ENCODE data around the gene KLF15.

KLF15 gene

DNA sequence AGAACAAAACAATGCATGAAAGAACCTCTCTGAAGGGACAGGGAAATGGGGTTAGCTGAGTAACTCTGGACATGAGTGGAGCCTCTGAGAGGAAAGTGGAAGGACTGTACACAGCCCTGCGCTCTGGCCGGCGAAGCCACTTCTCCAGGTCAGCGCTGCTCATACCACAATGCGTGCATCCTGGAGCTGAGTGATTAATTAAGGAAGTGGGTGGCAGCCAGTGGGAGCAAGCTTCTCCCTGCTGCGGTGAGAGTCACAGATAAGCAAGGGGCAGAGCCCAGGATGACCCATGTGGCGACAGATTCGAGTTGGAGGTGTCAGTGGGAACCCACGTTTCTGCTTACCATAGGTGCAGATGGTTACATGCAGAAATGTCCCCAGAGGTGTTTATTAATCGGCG is 48.0 kb downstream of the KLF15 start:
- H3K27me3 ChIP-seq (ENCODE audit: insufficient read depth, low read depth, severe bottlenecking) = no peaks in the 10 kb centered on the region

GRCh38 chr3:126308394-126309125 is 48.6 kb downstream of the KLF15 start:
- no peaks in the 10 kb centered on the region for H3K36me3 ChIP-seq
- no peak overlapping the region for H3K27ac ChIP-seq
- DNase-seq = no peak
- no peak for TF ChIP-seq CTCF (IDR thresholded peaks at IDR 0.05; ENCODE audit: low read depth, low read length)
- H3K4me3 ChIP-seq (ENCODE audit: low read depth, low read length) = no peak overlapping the region
- H3K27me3 ChIP-seq (ENCODE audit: insufficient read depth, low read depth, severe bottlenecking) = no peaks in the 10 kb centered on the region
- H3K9me3 ChIP-seq (ENCODE audit: severe bottlenecking) = peaks cover 15% of the 10 kb centered on the region

More for the DNA sequence above, 48.0 kb downstream of the KLF15 start:
- no peak overlapping the region for H3K4me3 ChIP-seq (ENCODE audit: low read depth, low read length)
- H3K27ac ChIP-seq = no peak overlapping the region
- no peak for TF ChIP-seq CTCF (IDR thresholded peaks at IDR 0.05; ENCODE audit: low read depth, low read length)
- H3K36me3 ChIP-seq = no peaks in the 10 kb centered on the region
- DNase-seq = no peak
- H3K9me3 ChIP-seq (ENCODE audit: severe bottlenecking) = peaks cover 15% of the 10 kb centered on the region

- DNase-seq = no peak
- H3K4me3 ChIP-seq (ENCODE audit: low read depth, low read length) = no peak overlapping the region
- H3K27ac ChIP-seq = no peak overlapping the region
- no peak for TF ChIP-seq CTCF (IDR thresholded peaks at IDR 0.05; ENCODE audit: low read depth, low read length)
- peaks cover 17% of the 10 kb centered on the region for H3K9me3 ChIP-seq (ENCODE audit: severe bottlenecking)
- no peaks in the 10 kb centered on the region for H3K27me3 ChIP-seq (ENCODE audit: insufficient read depth, low read depth, severe bottlenecking)
- H3K36me3 ChIP-seq = no peaks in the 10 kb centered on the region
Measured at GRCh38 chr3:126307591-126308393, 49.4 kb downstream of the KLF15 start.

- Histone ChIP-seq H3K36me3 (no peaks in the 10 kb centered on the region), H3K4me3 (ENCODE audit: low read depth, low read length) (no peak overlapping the region), H3K27ac (no peak overlapping the region), H3K9me3 (ENCODE audit: severe bottlenecking) (peaks cover 20% of the 10 kb centered on the region), H3K27me3 (ENCODE audit: insufficient read depth, low read depth, severe bottlenecking) (no peaks in the 10 kb centered on the region)
- no peak for DNase-seq
- TF ChIP-seq CTCF (IDR thresholded peaks at IDR 0.05; ENCODE audit: low read depth, low read length) = no peak
Measured at GRCh38 chr3:126306888-126307482, 50.2 kb downstream of the KLF15 start.

DNA sequence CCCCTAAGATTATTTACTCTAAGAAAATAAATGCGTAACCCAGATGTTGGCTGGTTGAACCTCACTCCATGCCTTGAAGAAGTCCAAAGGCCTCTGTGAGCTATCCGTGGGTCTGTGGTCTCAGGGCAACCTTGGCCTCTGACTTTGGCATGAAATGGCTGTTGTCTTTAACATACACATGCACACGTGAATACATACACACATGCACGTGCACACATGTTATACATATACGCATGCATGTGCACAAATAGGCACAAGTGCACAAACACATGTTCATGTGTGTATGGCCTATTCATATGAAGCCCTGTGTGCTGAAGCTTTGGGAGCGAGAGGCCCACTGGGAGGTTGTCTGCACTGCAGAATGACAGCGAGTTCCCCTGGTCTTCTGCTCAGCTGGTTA is 50.8 kb downstream of the KLF15 start:
- no peak for TF ChIP-seq CTCF (IDR thresholded peaks at IDR 0.05; ENCODE audit: low read depth, low read length)
- H3K9me3 ChIP-seq (ENCODE audit: severe bottlenecking) = peaks cover 20% of the 10 kb centered on the region
- no peak overlapping the region for H3K4me3 ChIP-seq (ENCODE audit: low read depth, low read length)
- H3K27me3 ChIP-seq (ENCODE audit: insufficient read depth, low read depth, severe bottlenecking) = no peaks in the 10 kb centered on the region
- no peak for DNase-seq
- no peak overlapping the region for H3K27ac ChIP-seq
- H3K36me3 ChIP-seq = no peaks in the 10 kb centered on the region
